Amygdala (tissue), 56 donors: Measurements from ENCODE around the gene GPR84.

Source experiments
- DNase-seq, 56 donors: peaks; one replicate each; lab custom pipeline; 2025; lab: John Stamatoyannopoulos, UW

The GPR84 gene

GRCh38 chr12:54376596-54376995 is 12.3 kb upstream of the GPR84 start:
- no peak for DNase-seq

GRCh38 chr12:54375259-54375579 is 10.9 kb upstream of the GPR84 start:
- no peak for DNase-seq

GRCh38 chr12:54374562-54375258 is 10.4 kb upstream of the GPR84 start:
- DNase-seq: peak in 1 of 56 donors; percentile 16

GRCh38 chr12:54373649-54374561 is 9.6 kb upstream of the GPR84 start:
- DNase-seq: no peak

- DNase-seq: no peak
Measured at GRCh38 chr12:54372113-54372806, 8.0 kb upstream of the GPR84 start.

- peak in 11 of 56 donors; percentile 20 to 82 (median 36) for DNase-seq
Measured at GRCh38 chr12:54371328-54372112, 7.2 kb upstream of the GPR84 start.

GRCh38 chr12:54370171-54370730 is 6.0 kb upstream of the GPR84 start:
- DNase-seq: peak in 46 of 56 donors; percentile 17 to 80 (median 61)

GRCh38 chr12:54369597-54370131 is 5.4 kb upstream of the GPR84 start:
- no peak for DNase-seq

- DNase-seq: peak in 54 of 56 donors; percentile 26 to 92 (median 72)
Measured at GRCh38 chr12:54368709-54369596, 4.7 kb upstream of the GPR84 start.

- DNase-seq: no peak
Measured at GRCh38 chr12:54368025-54368708, 3.9 kb upstream of the GPR84 start.

- no peak for DNase-seq
Measured at GRCh38 chr12:54363618-54364017, 668 bp downstream of the GPR84 start.

GRCh38 chr12:54363047-54363446 is 1.2 kb downstream of the GPR84 start:
- DNase-seq: no peak

- DNase-seq: peak in 42 of 56 donors; percentile 20 to 86 (median 53)
Measured at GRCh38 chr12:54360717-54361456, 3.4 kb downstream of the GPR84 start.

GRCh38 chr12:54359762-54360351 is 4.4 kb downstream of the GPR84 start:
- DNase-seq: no peak

GRCh38 chr12:54358945-54359761 is 5.1 kb downstream of the GPR84 start:
- DNase-seq: peak; percentile 74 to 99 (median 96)
